Common myeloid progenitor, CD34-positive (primary cell): Measurements from ENCODE around the gene PLEKHG7.
A peak's percentile ranks its signal among the peaks of the same experiment; 100 is the strongest.

ENCODE experiments used
- CTCF ChIA-PET: fragments of 350-600 bp; sonication (Branson Sonifier 250); formaldehyde crosslinking; loops from one replicate; lab custom pipeline; 2021; ENCODE audit warnings: antibody characterized with exemption; lab: Charles Lee
- POLR2A ChIA-PET: fragments of 350-600 bp; sonication (Branson Sonifier 250); formaldehyde crosslinking; loops from one replicate; lab custom pipeline; 2021; ENCODE audit warnings: antibody characterized with exemption; lab: Charles Lee
- DNase-seq, 3 donors: peaks; one replicate each; pipeline versions ENCODE4 v3.0.0 to v3.0.0-alpha.2; 2013
- H3K27ac ChIP-seq, 2 experiments: 1 replicate in 1 of 2; 2 replicates in 1 of 2; pipeline ENCODE4 v1.7.0; 2013; ENCODE audit warnings: inconsistent platforms in 2 of 2, low read length in 2 of 2, mild to moderate bottlenecking in 2 of 2, low read depth in 1 of 2, moderate library complexity in 1 of 2; ENCODE audit not compliant: severe bottlenecking in 2 of 2, insufficient read depth in 1 of 2, poor library complexity in 1 of 2
- H3K27me3 ChIP-seq, 5 experiments: replicated peaks in 2 of 5; 1 replicate in 3 of 5; 2 replicates in 2 of 5; pipeline versions ENCODE4 v1.6.1 to v1.7.0; 2013; ENCODE audit warnings: low read length in 4 of 5, mild to moderate bottlenecking in 2 of 5, moderate library complexity in 2 of 5, inconsistent platforms in 1 of 5; ENCODE audit not compliant: insufficient read depth in 5 of 5, control insufficient read depth in 4 of 5
- H3K36me3 ChIP-seq, 4 experiments: 1 replicate in 2 of 4; 2 replicates in 2 of 4; pipeline versions ENCODE4 v1.6.1 to v1.7.0; 2013; ENCODE audit warnings: low read length in 3 of 4, control low read depth in 1 of 4, mild to moderate bottlenecking in 1 of 4; ENCODE audit not compliant: control insufficient read depth in 4 of 4, insufficient read depth in 4 of 4
- H3K4me1 ChIP-seq, 4 experiments: 1 replicate in 3 of 4; 2 replicates in 1 of 4; pipeline versions ENCODE4 v1.6.1 to v1.7.1; 2013; ENCODE audit warnings: low read length in 3 of 4, mild to moderate bottlenecking in 3 of 4, control low read depth in 1 of 4, inconsistent platforms in 1 of 4, moderate library complexity in 1 of 4; ENCODE audit not compliant: control insufficient read depth in 4 of 4, insufficient read depth in 4 of 4; ENCODE audit errors: control extremely low read depth in 1 of 4
- H3K4me3 ChIP-seq, 7 experiments: 1 replicate in 4 of 7; 2 replicates in 3 of 7; pipeline versions ENCODE4 v1.5.1 to v1.7.0; 2013; ENCODE audit warnings: mild to moderate bottlenecking in 7 of 7, low read length in 6 of 7, moderate library complexity in 6 of 7, inconsistent platforms in 2 of 7, low read depth in 2 of 7, control low read depth in 1 of 7; ENCODE audit not compliant: insufficient read depth in 4 of 7, control insufficient read depth in 1 of 7; ENCODE audit errors: extremely low read depth in 1 of 7
- H3K9me3 ChIP-seq, 5 experiments: 1 replicate in 4 of 5; 2 replicates in 1 of 5; pipeline versions ENCODE4 v1.6.1 to v1.7.1; 2013; ENCODE audit warnings: low read length in 4 of 5, mild to moderate bottlenecking in 2 of 5, inconsistent platforms in 1 of 5, low read depth in 1 of 5, moderate library complexity in 1 of 5; ENCODE audit not compliant: control insufficient read depth in 4 of 5, insufficient read depth in 2 of 5; ENCODE audit errors: control extremely low read depth in 1 of 5
- WGBS: methylation state at CpG from one replicate; pipeline ENCODE4 v1.1.5; 2013; ENCODE audit not compliant: insufficient coverage; 5-methylcytosine and 5-hydroxymethylcytosine counted together

Gene PLEKHG7

GRCh38 chr12:92732716-92733115 is 29.9 kb downstream of the PLEKHG7 start:
- Histone ChIP-seq H3K4me1 (no peaks in the 10 kb centered on the region), H3K4me3 (no peak overlapping the region), H3K27me3 (no peaks in the 10 kb centered on the region), H3K36me3 (no peaks in the 10 kb centered on the region), H3K9me3 (no peaks in the 10 kb centered on the region), H3K27ac (no peak overlapping the region)
- 98% methylated on average over 6 of the region's 6 CpGs for WGBS
- no peak for DNase-seq
- ChIA-PET CTCF (no interaction called here), POLR2A (no interaction called here)

- DNase-seq: no peak
Observed at GRCh38 chr12:92733181-92733580, 30.4 kb downstream of the PLEKHG7 start.

GRCh38 chr12:92733661-92734060 is 30.9 kb downstream of the PLEKHG7 start:
- Histone ChIP-seq H3K4me1 (no peaks in the 10 kb centered on the region), H3K36me3 (no peaks in the 10 kb centered on the region), H3K9me3 (no peaks in the 10 kb centered on the region), H3K27me3 (no peaks in the 10 kb centered on the region), H3K4me3 (no peak overlapping the region), H3K27ac (no peak overlapping the region)
- WGBS: 100% methylated on average over 2 of the region's 3 CpGs
- no peak for DNase-seq
- POLR2A ChIA-PET: no interaction called here
- CTCF ChIA-PET: no interaction called here

More at GRCh38 chr12:92733181-92733580, 30.4 kb downstream of the PLEKHG7 start:
- ChIA-PET CTCF (no interaction called here), POLR2A (no interaction called here)
- H3K36me3 ChIP-seq: no peaks in the 10 kb centered on the region
- no peaks in the 10 kb centered on the region for H3K27me3 ChIP-seq
- H3K4me3 ChIP-seq: no peak overlapping the region
- WGBS: 95% methylated on average over 4 of the region's 6 CpGs
- no peak overlapping the region for H3K27ac ChIP-seq
- no peaks in the 10 kb centered on the region for H3K9me3 ChIP-seq
- H3K4me1 ChIP-seq: no peaks in the 10 kb centered on the region

DNA sequence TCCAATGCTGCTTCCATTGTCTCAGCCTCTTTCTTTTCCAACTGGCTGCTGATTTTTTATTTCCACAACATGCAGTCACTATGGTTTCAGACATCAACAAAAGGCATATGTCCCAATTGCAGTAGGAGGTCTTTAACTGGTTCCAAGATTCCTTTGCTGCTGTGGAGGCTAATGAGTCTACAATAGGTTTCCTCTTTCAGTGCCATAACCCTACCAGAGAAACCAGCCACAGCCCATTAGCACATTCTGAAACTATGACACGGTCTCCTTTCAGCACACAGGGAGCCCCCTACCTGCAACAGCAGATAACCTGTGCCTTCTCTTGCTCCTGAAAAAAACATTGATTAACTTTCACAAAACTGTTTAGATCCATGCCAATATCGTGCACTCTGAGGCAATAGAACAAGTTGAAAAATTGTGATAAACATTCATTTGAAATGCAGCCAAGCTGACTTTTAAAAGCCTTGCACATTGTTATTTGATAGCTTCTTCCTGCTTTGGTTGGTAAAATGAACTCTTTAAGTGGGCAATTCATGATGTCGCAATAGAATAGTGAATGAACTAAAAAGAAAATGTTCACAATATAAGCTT is 32.4 kb downstream of the PLEKHG7 start:
- peak in 1 of 3 donors; percentile 9 for DNase-seq
- Histone ChIP-seq H3K36me3 (no peaks in the 10 kb centered on the region), H3K9me3 (no peaks in the 10 kb centered on the region), H3K27me3 (no peaks in the 10 kb centered on the region), H3K4me3 (no peak overlapping the region), H3K4me1 (no peaks in the 10 kb centered on the region), H3K27ac (no peak overlapping the region)
- WGBS: 100% methylated on average over 1 of the region's 3 CpGs
- POLR2A ChIA-PET: no interaction called here
- CTCF ChIA-PET: no interaction called here

DNA sequence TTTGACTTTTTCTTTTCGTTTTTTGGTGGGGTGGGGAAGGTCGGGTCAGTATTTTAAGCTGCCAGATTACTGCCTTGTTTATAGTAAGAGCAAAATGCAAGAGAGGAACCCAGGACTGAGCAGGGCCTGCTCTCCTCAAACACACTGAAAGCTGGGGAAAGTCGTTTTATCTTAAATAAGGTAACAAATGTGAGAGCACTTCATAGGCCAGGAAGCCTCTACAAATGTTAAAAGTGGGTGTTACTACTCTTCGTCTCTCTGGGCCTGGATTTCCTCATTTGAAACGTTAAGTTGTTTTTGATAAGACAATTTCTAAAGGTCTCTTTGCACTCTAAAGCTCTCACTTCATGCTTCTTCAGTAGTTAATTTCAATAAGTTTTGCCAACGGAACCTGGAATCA is 33.8 kb downstream of the PLEKHG7 start:
- H3K9me3 ChIP-seq: no peaks in the 10 kb centered on the region
- no peak overlapping the region for H3K27ac ChIP-seq
- POLR2A ChIA-PET: no interaction called here
- CTCF ChIA-PET: interaction anchor here (0.7 kb wide), 1 partner anchor 15 kb away, joined by 3 read pairs; no protein-coding TSS in a partner anchor
- no peak overlapping the region for H3K4me3 ChIP-seq
- no peak for DNase-seq
- no peaks in the 10 kb centered on the region for H3K4me1 ChIP-seq
- no peaks in the 10 kb centered on the region for H3K27me3 ChIP-seq
- H3K36me3 ChIP-seq: no peaks in the 10 kb centered on the region
- 98% methylated on average over 5 of the region's 6 CpGs for WGBS

DNA sequence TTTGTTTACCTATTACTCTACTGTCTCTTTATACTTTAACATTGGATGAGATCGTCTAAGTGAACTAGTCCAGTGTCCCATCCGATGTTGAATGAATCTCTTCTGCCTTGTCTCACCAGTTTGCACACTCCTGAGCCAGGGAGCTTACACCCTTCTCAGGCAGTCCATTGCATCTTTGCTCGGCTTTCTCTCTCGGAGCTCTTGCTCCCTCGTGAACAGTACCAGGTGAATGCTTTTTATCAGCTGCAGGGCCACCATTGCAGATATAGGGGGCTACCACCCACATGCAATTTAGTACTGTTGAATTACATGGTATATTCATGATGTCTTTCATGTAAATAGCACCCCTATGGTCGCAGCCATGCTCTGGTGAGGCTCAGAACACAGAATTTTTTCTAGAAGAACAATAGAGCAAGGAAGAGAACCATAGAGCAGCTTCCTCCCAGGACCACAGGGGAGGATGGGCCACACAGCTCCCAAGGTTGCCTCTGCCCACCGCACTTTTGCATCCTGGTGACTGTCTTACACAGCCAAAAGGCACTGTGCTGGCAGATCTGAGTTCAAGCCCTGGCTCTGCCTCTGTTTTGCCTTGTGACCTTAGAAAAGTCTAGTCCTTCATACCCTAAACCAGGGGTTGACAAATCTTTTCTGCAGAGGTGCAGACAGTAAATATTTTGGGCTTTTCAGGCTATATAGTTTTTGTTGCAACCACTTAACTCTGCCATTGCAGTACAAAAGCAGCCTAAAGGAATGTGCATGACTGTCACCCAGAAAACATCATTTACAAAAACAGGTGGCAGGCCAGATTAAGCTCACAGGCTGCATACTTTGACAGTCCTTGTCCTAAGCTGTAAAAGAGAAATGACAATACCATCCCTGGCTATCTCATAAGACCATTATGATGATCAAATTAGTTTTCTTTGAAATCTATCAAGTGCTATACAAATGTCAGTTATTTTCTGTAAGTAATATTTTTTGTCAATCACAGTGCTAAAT is 35.4 kb downstream of the PLEKHG7 start:
- POLR2A ChIA-PET: interaction anchor here (0.6 kb wide), 1 partner anchor 124 kb away, joined by 3 read pairs; no protein-coding TSS in a partner anchor
- H3K4me3 ChIP-seq: no peak overlapping the region
- H3K4me1 ChIP-seq: no peaks in the 10 kb centered on the region
- 94% methylated on average over 5 of the region's 7 CpGs for WGBS
- no peak for DNase-seq
- no peaks in the 10 kb centered on the region for H3K36me3 ChIP-seq
- no peaks in the 10 kb centered on the region for H3K9me3 ChIP-seq
- CTCF ChIA-PET: no interaction called here
- no peaks in the 10 kb centered on the region for H3K27me3 ChIP-seq
- no peak overlapping the region for H3K27ac ChIP-seq

GRCh38 chr12:92739113-92739512 is 36.3 kb downstream of the PLEKHG7 start:
- ChIA-PET POLR2A (interaction anchor here (0.6 kb wide), 1 partner anchor 124 kb away, joined by 3 read pairs; no protein-coding TSS in a partner anchor), CTCF (no interaction called here)
- Histone ChIP-seq H3K27ac (no peak overlapping the region), H3K4me1 (no peaks in the 10 kb centered on the region), H3K9me3 (no peaks in the 10 kb centered on the region), H3K36me3 (no peaks in the 10 kb centered on the region), H3K27me3 (no peaks in the 10 kb centered on the region), H3K4me3 (no peak overlapping the region)
- DNase-seq: no peak
- WGBS: 100% methylated on average over 4 of the region's 4 CpGs
